Left lobe of liver (tissue), 2 donors: ENCODE measurements around the gene CNTN6. TPM values are rescaled to one million over a fixed set of nuclear protein-coding genes. Genes with fewer than 3 reads are reported as not detected.

ENCODE experiments used
- ATAC-seq: fragments of 200-7000 bp; cut with Tn5 transposase; one replicate; pipeline ENCODE4 v1.9.1; 2020; ENCODE audit warnings: mild to moderate bottlenecking, moderate library complexity
- DNase-seq: peaks from one replicate; pipeline ENCODE4 v3.0.0-alpha.2; 2020; ENCODE audit warnings: low spot score
- total RNA-seq: library from RNA; stranded (reverse); gene quantifications from one replicate; pipeline ENCODE4 v1.2.1, GENCODE V29; 2021
- donor health status: DM: no; HTN: no; CAD: no; lungs with moderate emphysema.
- donor health status: DM: no; HTN: yes; CAD: no.

The CNTN6 gene
- total RNA-seq = not detected

GRCh38 chr3:1092771-1093170, at the start of gene CNTN6:
CNTN6 (plus strand) TSS chr3:1093024; CDS start chr3:1148009, 54,985 bp downstream.
- no peak for ATAC-seq
- no peak for DNase-seq

- no peak for DNase-seq
- no peak for ATAC-seq
Measured at GRCh38 chr3:1048558-1048957, 44.3 kb upstream of the CNTN6 start.

GRCh38 chr3:1055870-1056269, 37.0 kb upstream of the CNTN6 start:
- ATAC-seq = no peak
- no peak for DNase-seq

- ATAC-seq (no peak), DNase-seq (no peak)
Measured at GRCh38 chr3:1056744-1057143, 36.1 kb upstream of the CNTN6 start.

DNA sequence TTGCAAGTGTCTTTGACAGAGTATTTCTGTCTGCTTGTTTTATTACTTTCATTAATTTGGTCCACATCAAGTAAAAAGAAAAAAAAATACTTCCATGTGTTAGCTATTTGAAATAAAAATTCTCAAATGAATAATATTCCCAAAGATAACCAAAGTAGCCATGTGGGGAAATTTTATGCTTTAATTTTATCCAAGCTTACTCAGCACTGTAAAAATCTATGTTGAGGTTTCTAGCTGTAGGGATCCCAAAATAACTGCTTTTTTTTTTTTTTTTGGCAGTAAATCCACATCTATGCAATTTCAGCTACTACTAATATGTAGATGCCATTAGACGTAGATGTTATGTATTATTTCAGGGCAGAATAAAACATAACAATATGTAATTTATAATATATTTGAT, 35.4 kb upstream of the CNTN6 start:
- no peak for ATAC-seq
- no peak for DNase-seq

- DNase-seq (no peak), ATAC-seq (no peak)
Measured at GRCh38 chr3:1068985-1069384, 23.8 kb upstream of the CNTN6 start.

GRCh38 chr3:1072041-1072440, 20.8 kb upstream of the CNTN6 start:
- DNase-seq (no peak), ATAC-seq (no peak)

DNA sequence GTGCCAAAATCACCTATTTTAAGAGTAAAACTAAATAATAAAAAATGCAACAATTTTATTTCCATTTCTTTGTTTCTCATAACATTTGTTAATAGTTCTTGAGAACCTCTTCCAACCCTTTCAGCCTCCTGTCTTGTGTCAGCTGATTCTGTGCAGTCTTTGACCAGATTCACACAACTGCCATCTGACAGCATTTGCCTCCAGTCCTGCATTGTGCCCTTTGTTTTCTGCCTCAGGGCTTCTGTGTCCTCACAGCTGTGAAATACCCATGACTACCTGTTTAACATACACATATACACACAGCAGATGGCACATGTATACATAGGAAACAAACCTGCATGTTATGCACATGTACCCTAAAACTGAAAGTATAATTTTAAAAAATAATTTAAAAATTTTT, 13.2 kb upstream of the CNTN6 start:
- DNase-seq (no peak), ATAC-seq (no peak)

- DNase-seq (no peak), ATAC-seq (peak; percentile 86)
Measured at GRCh38 chr3:1082108-1082507, 10.7 kb upstream of the CNTN6 start.

DNA sequence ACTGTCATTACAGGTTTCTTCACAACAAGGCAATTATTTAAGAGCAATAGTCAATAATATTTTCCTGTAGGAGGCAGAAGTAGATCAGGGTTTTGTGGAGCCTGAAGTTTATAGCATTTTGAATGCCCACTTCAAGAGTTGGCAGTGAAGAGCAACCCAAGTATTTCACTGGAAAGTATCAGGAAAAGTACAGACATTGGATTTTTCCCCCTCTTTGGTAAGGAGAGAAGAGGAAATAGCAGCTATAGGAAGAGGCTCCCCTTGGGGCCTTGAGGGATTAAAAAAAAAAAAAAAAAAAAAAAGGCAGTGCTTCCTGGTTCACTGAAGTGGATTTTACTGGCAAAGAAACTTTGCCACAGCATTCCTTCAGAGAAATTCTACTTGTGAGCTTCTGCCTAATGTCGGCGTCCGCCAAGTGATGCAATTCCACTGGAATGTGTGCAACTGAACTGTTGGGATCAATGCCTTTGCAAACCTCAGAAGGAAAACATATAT, 5.7 kb upstream of the CNTN6 start:
- DNase-seq = no peak
- no peak for ATAC-seq

- no peak for DNase-seq
- no peak for ATAC-seq
Measured at GRCh38 chr3:1088503-1088902, 4.3 kb upstream of the CNTN6 start.

GRCh38 chr3:1091286-1091685, 1.5 kb upstream of the CNTN6 start:
- no peak for DNase-seq
- ATAC-seq = no peak

- DNase-seq (no peak), ATAC-seq (no peak)
Measured at GRCh38 chr3:1092061-1092460, 763 bp upstream of the CNTN6 start.

GRCh38 chr3:1093217-1093616, 393 bp downstream of the CNTN6 start:
- DNase-seq (no peak), ATAC-seq (no peak)

DNA sequence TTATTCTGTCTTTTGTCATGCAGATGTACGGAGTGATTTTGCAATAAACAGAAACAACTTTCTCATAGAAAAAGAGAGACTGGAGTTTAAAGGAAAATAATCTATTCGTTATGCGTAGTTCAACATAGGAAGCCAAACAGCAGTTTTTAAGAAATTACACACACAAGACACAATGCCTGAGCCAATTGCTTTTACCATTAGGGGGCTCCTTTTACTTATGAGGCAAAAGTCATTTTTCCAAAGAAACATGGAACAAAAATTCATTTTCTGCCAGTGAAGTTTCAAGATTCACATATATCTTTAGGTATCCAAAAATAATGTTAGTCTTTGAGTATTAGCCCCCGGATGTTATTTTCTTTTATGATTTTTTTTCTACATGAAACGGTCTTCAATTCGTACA, 10.7 kb downstream of the CNTN6 start:
- ATAC-seq (no peak), DNase-seq (no peak)

- ATAC-seq = no peak
- DNase-seq = no peak
Measured at GRCh38 chr3:1117843-1118473, 25.1 kb downstream of the CNTN6 start.

- DNase-seq = no peak
- no peak for ATAC-seq
Measured at GRCh38 chr3:1131166-1131565, 38.3 kb downstream of the CNTN6 start.

DNA sequence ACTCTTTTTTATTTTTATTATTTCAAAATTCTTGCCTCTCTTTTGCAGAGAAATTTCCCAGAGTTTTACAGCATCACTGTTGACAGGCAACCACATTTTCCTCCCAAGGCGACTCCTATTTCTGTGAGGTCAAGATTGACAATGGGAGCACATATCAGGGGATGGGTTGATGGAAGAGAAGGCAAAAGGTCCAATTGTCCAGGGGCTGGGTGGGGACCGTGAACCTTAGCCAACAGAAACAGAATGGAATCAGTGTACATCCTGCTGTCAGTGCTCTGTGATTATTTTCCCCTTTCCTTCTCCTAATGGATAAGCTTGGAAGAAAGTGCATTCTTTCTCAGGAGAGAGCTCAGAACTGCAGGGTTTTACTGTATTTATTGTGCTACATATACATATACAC, 42.4 kb downstream of the CNTN6 start:
- no peak for ATAC-seq

GRCh38 chr3:1138036-1138435, 45.2 kb downstream of the CNTN6 start:
- ATAC-seq (no peak), DNase-seq (no peak)

More for the DNA sequence above, 42.4 kb downstream of the CNTN6 start:
- no peak for DNase-seq

GRCh38 chr3:1139071-1139470, 46.2 kb downstream of the CNTN6 start:
- DNase-seq (no peak), ATAC-seq (no peak)

GRCh38 chr3:1147326-1147725, 54.5 kb downstream of the CNTN6 start:
- ATAC-seq (no peak), DNase-seq (no peak)

DNA sequence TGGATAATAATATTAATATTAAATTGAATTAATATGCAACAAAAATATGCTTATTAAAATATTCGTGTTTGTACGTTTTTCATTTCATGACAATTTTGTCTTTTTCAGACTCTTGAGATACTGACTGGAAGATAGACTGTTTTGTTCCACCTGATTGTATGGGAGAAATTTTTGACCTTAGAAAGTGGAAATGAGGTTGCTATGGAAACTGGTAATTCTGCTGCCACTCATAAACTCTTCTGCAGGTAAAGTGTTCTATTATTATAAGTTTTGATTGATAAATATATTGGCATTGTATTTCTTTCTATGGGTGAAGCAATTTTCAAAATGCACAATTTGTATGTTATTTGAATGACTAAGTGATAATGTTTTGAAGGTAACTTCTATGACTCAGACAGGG, 55.0 kb downstream of the CNTN6 start:
- no peak for ATAC-seq
- DNase-seq = no peak

DNA sequence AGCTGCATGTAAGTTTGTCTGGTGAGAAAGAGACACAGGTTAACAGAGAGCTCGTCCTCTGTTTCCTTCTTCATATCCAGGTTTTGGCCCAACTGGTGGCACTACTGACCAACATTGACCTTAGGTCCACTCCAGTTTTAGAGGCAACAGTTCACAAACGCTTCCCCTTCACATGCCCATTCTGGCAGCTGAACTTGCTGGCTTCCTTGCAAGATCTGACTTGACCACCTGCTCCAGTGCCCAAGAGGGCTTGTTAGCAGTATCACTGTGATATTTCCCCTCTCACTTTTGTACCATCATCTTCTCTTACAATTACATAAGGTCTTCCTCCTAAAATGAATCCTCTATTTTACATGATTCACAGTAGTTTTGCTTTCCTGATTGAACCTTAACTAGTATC, 71.3 kb downstream of the CNTN6 start:
- no peak for DNase-seq
- no peak for ATAC-seq
